Bladder microvascular endothelial cell (primary cell): ENCODE measurements around the gene TM9SF3. TPM values are rescaled to one million over a fixed set of nuclear protein-coding genes. Genes with fewer than 3 reads are reported as not detected.

ENCODE experiments used
- total RNA-seq: library from RNA; depleted of rRNA; stranded (reverse); fragments of >200 nt; gene quantifications from 2 replicates; pipeline ENCODE4 v1.2.3, GENCODE V29; 2014

The TM9SF3 gene
- total RNA-seq: 62.7 and 119 TPM in 2 replicates

DNA sequence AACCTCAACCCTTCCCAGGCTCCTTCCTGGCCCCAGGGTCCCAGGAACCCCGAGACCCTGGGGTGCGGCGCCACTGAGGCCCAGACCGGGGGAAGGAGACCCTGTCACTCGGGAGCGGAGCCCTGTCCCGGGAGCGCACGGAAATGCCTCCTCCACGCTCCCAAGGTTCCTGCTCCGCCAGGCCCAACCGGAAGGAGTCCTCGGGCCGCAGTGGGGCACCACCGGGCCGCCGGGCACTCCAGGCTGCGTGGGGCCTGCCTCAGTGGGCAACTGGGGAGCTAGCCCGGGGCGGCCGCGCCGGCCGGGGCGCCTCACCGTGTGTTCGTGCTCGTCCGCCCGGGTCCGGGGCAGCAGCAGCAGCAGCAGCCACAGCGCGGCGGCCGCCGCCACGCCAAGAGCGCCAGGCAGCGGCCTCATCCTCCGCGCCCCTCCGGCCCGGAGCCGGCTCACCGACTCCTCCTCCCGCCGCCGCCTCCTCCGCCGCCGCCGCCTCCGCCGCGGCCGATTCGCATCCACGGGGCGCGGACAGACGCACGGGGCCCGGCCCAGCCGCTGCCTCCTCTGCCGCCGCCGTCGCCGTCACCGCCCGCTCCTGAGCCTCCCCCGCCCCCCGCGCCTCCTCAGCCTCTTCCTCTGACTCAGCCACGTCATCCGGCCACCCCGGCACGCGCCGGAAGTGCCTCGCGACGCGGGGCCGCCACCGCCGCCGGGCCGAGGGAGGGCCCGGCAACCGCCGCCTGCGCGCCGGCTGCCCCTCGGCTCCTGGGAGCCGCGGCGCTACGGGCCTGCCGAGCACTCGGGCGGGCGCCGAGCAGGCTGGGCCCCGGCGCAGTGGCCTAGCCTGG is at the start of gene TM9SF3:
TM9SF3 (minus strand) TSS at position 594 of the 845 bp plus-strand sequence; CDS start at position 417, 177 bp downstream.

DNA sequence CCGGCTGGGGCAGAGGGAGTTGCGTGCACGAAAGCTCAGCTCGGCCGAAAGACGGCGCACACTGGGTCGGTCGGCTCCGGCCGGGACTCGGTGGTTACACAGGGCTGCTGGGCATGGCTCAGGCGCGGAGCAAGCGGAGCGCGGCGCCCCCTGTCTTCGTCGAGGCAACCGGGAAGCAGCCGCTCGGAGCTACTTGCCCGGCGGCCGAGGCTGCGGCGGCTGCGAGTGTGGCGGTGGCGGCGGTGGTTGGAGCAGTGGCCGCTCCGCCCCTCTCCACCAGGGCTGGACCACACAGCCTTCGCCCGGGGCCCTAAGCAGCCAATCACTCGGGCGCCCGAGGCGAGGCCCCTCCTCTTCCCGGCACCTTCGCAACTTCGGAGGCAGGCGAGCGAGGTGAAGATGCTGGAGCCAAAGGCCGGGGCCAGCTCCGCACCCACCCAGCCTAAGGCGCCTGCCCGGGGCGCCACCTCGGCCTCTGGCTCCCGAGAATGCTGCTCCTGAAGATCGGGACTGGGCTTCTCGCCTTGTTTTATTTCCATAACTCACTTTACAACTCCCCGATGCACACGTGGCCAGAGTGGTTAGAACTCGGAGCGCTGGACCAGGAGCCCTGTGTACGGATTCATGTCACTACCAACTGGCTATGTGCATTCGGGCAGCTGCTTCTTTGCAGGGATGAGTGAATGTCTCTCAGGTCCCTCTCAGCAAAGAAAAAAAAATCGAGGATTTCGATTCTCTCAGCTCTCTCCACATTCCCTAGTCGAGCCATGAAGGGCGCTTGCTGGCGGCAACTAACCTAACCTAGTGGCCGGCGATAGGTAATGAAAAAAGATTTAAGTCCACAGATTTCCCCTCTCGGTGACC is 72.9 kb downstream of the TM9SF3 start, which contains the start of gene TLL2:
TLL2 (minus strand) TSS at position 229 of the 864 bp plus-strand sequence. CDS start 241 bp downstream, outside the sequence.

Other genes starting within 250 kb of the TM9SF3 start
- not detected in 2 replicates for gene OPALIN, start 228.0 kb downstream of the TM9SF3 start, total RNA-seq
- gene TLL2, start 73.1 kb downstream of the TM9SF3 start, total RNA-seq: 0.06 TPM in 1 of 2 replicates, not detected in the other
- 0.13 TPM in 1 of 2 replicates, not detected in the other for gene PIK3AP1, start 133.5 kb upstream of the TM9SF3 start, total RNA-seq
- gene LCOR, start 245.3 kb upstream of the TM9SF3 start, total RNA-seq: 10.2 and 23.9 TPM in 2 replicates